SK-N-SH treated with all-trans-retinoic acid at 6 μM for 48 hours (cell line): ENCODE measurements around the gene TEAD1.

Source experiments
- ATAC-seq: fragments of 200-7000 bp; cut with Tn5 transposase; 3 replicates; pipeline ENCODE4 v1.9.1; 2020; ENCODE audit warnings: mild to moderate bottlenecking, moderate library complexity
- ARNTL ChIP-seq: fragments of 450-650 bp; formaldehyde crosslinking; IDR thresholded peaks from 2 replicates; pipeline ENCODE4 v1.5.0; 2020; ENCODE audit warnings: low read depth, mild to moderate bottlenecking, moderate library complexity, borderline replicate concordance
- CSDC2 ChIP-seq: fragments of 250-450 bp; sonication (Bioruptor Pico); IDR thresholded peaks from 2 replicates; pipeline ENCODE4 v1.5.0; 2020; ENCODE audit warnings: mild to moderate bottlenecking, moderate library complexity
- CSRNP3 ChIP-seq: fragments of 250-450 bp; sonication (Bioruptor Pico); IDR thresholded peaks from 2 replicates; pipeline ENCODE4 v1.5.1; 2021; ENCODE audit warnings: mild to moderate bottlenecking, moderate library complexity
- ESRRG ChIP-seq: fragments of 250-450 bp; sonication (Bioruptor Pico); IDR thresholded peaks from 2 replicates; pipeline ENCODE4 v1.6.1; 2021; ENCODE audit warnings: mild to moderate bottlenecking
- GLIS3 ChIP-seq: fragments of 250-450 bp; sonication (Bioruptor Pico); IDR thresholded peaks from 2 replicates; pipeline ENCODE4 v1.5.0; 2020; ENCODE audit warnings: mild to moderate bottlenecking, moderate library complexity
- ISL1 ChIP-seq: fragments of 250-450 bp; sonication (Bioruptor Pico); IDR thresholded peaks from 2 replicates; pipeline ENCODE4 v2.1.2; 2022; ENCODE audit warnings: mild to moderate bottlenecking, moderate library complexity
- OSR1 ChIP-seq: fragments of 250-450 bp; sonication (Bioruptor Pico); IDR thresholded peaks from 2 replicates; pipeline ENCODE4 v1.8.0; 2022; ENCODE audit warnings: moderate library complexity, mild to moderate bottlenecking, inconsistent platforms
- PATZ1 ChIP-seq: fragments of 250-450 bp; sonication (Bioruptor Pico); IDR thresholded peaks from 2 replicates; pipeline ENCODE4 v1.8.0; 2020; ENCODE audit warnings: mild to moderate bottlenecking, moderate library complexity, borderline replicate concordance
- PPARA ChIP-seq: fragments of 250-450 bp; sonication (Bioruptor Pico); IDR thresholded peaks from 2 replicates; pipeline ENCODE4 v1.5.0; 2020; ENCODE audit warnings: mild to moderate bottlenecking, borderline replicate concordance
- RARB ChIP-seq: fragments of 250-450 bp; sonication (Bioruptor Pico); IDR thresholded peaks from 2 replicates; pipeline ENCODE4 v1.8.0; 2021; ENCODE audit warnings: mild to moderate bottlenecking, moderate library complexity
- SNAI2 ChIP-seq: fragments of 250-450 bp; sonication (Bioruptor Pico); IDR thresholded peaks from 2 replicates; pipeline ENCODE4 v1.5.0; 2020; ENCODE audit warnings: mild to moderate bottlenecking, moderate library complexity
- TCF4 ChIP-seq: fragments of 250-450 bp; sonication (Bioruptor Pico); IDR thresholded peaks from 2 replicates; pipeline ENCODE4 v1.8.0; 2021; ENCODE audit warnings: mild to moderate bottlenecking, moderate library complexity, borderline replicate concordance
- TOX ChIP-seq: fragments of 250-450 bp; sonication (Bioruptor Pico); IDR thresholded peaks from 2 replicates; pipeline ENCODE4 v1.8.0; 2021; ENCODE audit warnings: mild to moderate bottlenecking, moderate library complexity, borderline replicate concordance
- ZC3H10 ChIP-seq: fragments of 250-450 bp; sonication (Bioruptor Pico); IDR thresholded peaks from 2 replicates; pipeline ENCODE4 v1.5.1; 2021; ENCODE audit warnings: mild to moderate bottlenecking, moderate library complexity
- ZFP30 ChIP-seq: fragments of 450-650 bp; formaldehyde crosslinking; IDR thresholded peaks from 2 replicates; pipeline ENCODE4 v1.5.0; 2022; ENCODE audit warnings: mild to moderate bottlenecking, moderate library complexity
- ZNF565 ChIP-seq: fragments of 450-650 bp; formaldehyde crosslinking; conservative IDR thresholded peaks from 2 replicates; pipeline ENCODE4 v1.5.0; 2020; ENCODE audit warnings: low read depth, mild to moderate bottlenecking, moderate library complexity
- ZNF8 ChIP-seq: fragments of 450-650 bp; formaldehyde crosslinking; IDR thresholded peaks from 2 replicates; pipeline ENCODE4 v1.5.0; 2020; ENCODE audit warnings: mild to moderate bottlenecking, moderate library complexity
- TF ChIP-seq, protein P1 (sequence below): fragments of 250-450 bp; sonication (Bioruptor Pico); IDR thresholded peaks from 2 replicates; pipeline ENCODE4 v1.5.1; 2020; ENCODE audit warnings: low read depth, mild to moderate bottlenecking, moderate library complexity
- TF ChIP-seq, protein P2 (sequence below): fragments of 250-450 bp; sonication (Bioruptor Pico); IDR thresholded peaks from 2 replicates; pipeline ENCODE4 v1.8.0; 2021; ENCODE audit warnings: low read depth, mild to moderate bottlenecking, moderate library complexity, borderline replicate concordance
- TF ChIP-seq, protein P3 (sequence below): fragments of 250-450 bp; sonication (Bioruptor Pico); IDR thresholded peaks from 2 replicates; pipeline ENCODE4 v1.5.0; 2020; ENCODE audit warnings: mild to moderate bottlenecking, moderate library complexity

The TEAD1 gene

DNA sequence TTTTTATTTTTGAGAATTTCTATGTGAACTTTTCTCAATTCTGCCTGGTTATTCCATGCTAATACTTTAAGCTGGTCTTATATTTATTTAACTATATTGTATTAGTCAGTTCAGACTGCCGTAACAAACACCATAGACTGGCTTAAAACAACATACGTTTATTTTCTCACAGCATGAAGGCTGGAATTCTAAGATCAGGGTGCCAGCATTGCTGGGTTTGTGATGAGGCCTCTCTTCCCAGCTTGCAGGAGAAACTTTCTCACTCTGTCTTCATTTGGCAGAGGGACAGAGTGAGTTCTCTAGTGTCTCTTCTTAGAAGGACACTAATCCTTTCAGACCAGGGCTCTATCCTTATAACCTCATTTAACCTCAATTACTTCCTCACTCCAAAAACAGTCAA is 16.2 kb upstream of the TEAD1 start:
- TF ChIP-seq ZFP30 = no peak
- no peak for TF ChIP-seq RARB (CRISPR knock-in tag)
- TF ChIP-seq TCF4 (CRISPR knock-in tag) = no peak
- TF ChIP-seq ZNF8 (CRISPR knock-in tag) = no peak
- TF ChIP-seq, all 23 proteins: peak for 0
- no peak for ATAC-seq

GRCh38 chr11:12662101-12662689 is 12.0 kb upstream of the TEAD1 start:
- TF ChIP-seq RARB (CRISPR knock-in tag) (no peak), PATZ1 (CRISPR knock-in tag) (no peak), OSR1 (no peak), ISL1 (CRISPR knock-in tag) (no peak), CSDC2 (CRISPR knock-in tag) (no peak), CSRNP3 (CRISPR knock-in tag) (no peak), TCF4 (CRISPR knock-in tag) (no peak), PPARA (CRISPR knock-in tag) (no peak), ZFP30 (no peak), ARNTL (CRISPR knock-in tag) (no peak), ZNF565 (no peak), ZC3H10 (CRISPR knock-in tag) (no peak), GLIS3 (no peak), SNAI2 (CRISPR knock-in tag) (no peak), ESRRG (no peak)
- TF ChIP-seq, protein P1, sequence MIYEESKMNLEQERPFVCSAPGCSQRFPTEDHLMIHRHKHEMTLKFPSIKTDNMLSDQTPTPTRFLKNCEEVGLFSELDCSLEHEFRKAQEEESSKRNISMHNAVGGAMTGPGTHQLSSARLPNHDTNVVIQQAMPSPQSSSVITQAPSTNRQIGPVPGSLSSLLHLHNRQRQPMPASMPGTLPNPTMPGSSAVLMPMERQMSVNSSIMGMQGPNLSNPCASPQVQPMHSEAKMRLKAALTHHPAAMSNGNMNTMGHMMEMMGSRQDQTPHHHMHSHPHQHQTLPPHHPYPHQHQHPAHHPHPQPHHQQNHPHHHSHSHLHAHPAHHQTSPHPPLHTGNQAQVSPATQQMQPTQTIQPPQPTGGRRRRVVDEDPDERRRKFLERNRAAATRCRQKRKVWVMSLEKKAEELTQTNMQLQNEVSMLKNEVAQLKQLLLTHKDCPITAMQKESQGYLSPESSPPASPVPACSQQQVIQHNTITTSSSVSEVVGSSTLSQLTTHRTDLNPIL (CRISPR knock-in tag) = no peak
- TF ChIP-seq, protein P2, sequence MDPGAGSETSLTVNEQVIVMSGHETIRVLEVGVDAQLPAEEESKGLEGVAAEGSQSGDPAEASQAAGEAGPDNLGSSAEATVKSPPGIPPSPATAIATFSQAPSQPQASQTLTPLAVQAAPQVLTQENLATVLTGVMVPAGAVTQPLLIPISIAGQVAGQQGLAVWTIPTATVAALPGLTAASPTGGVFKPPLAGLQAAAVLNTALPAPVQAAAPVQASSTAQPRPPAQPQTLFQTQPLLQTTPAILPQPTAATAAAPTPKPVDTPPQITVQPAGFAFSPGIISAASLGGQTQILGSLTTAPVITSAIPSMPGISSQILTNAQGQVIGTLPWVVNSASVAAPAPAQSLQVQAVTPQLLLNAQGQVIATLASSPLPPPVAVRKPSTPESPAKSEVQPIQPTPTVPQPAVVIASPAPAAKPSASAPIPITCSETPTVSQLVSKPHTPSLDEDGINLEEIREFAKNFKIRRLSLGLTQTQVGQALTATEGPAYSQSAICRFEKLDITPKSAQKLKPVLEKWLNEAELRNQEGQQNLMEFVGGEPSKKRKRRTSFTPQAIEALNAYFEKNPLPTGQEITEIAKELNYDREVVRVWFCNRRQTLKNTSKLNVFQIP (CRISPR knock-in tag) = no peak
- no peak for ATAC-seq

GRCh38 chr11:12664385-12664784 is 9.8 kb upstream of the TEAD1 start:
- TF ChIP-seq ISL1 (CRISPR knock-in tag) (no peak), TOX (CRISPR knock-in tag) (no peak), PATZ1 (CRISPR knock-in tag) (no peak), ZNF8 (CRISPR knock-in tag) (no peak), RARB (CRISPR knock-in tag) (no peak), ZNF565 (no peak), OSR1 (no peak), TCF4 (CRISPR knock-in tag) (no peak)
- TF ChIP-seq, protein P3, sequence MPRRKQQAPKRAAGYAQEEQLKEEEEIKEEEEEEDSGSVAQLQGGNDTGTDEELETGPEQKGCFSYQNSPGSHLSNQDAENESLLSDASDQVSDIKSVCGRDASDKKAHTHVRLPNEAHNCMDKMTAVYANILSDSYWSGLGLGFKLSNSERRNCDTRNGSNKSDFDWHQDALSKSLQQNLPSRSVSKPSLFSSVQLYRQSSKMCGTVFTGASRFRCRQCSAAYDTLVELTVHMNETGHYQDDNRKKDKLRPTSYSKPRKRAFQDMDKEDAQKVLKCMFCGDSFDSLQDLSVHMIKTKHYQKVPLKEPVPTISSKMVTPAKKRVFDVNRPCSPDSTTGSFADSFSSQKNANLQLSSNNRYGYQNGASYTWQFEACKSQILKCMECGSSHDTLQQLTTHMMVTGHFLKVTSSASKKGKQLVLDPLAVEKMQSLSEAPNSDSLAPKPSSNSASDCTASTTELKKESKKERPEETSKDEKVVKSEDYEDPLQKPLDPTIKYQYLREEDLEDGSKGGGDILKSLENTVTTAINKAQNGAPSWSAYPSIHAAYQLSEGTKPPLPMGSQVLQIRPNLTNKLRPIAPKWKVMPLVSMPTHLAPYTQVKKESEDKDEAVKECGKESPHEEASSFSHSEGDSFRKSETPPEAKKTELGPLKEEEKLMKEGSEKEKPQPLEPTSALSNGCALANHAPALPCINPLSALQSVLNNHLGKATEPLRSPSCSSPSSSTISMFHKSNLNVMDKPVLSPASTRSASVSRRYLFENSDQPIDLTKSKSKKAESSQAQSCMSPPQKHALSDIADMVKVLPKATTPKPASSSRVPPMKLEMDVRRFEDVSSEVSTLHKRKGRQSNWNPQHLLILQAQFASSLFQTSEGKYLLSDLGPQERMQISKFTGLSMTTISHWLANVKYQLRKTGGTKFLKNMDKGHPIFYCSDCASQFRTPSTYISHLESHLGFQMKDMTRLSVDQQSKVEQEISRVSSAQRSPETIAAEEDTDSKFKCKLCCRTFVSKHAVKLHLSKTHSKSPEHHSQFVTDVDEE (CRISPR knock-in tag) = no peak
- TF ChIP-seq, protein P2 (CRISPR knock-in tag) = no peak
- no peak for ATAC-seq
